Stimulated activated CD8-positive, alpha-beta memory T cell treated with anti-CD3 and anti-CD28 coated beads, Interleukin-7, amount 100 ng/mL, for 24 hours (primary cell): ENCODE results near the gene EIF2B2.

Experiments
- DNase-seq: peaks from one replicate; pipeline ENCODE4 v3.0.0-alpha.2; 2020; ENCODE audit warnings: low read depth

EIF2B2 gene

DNA sequence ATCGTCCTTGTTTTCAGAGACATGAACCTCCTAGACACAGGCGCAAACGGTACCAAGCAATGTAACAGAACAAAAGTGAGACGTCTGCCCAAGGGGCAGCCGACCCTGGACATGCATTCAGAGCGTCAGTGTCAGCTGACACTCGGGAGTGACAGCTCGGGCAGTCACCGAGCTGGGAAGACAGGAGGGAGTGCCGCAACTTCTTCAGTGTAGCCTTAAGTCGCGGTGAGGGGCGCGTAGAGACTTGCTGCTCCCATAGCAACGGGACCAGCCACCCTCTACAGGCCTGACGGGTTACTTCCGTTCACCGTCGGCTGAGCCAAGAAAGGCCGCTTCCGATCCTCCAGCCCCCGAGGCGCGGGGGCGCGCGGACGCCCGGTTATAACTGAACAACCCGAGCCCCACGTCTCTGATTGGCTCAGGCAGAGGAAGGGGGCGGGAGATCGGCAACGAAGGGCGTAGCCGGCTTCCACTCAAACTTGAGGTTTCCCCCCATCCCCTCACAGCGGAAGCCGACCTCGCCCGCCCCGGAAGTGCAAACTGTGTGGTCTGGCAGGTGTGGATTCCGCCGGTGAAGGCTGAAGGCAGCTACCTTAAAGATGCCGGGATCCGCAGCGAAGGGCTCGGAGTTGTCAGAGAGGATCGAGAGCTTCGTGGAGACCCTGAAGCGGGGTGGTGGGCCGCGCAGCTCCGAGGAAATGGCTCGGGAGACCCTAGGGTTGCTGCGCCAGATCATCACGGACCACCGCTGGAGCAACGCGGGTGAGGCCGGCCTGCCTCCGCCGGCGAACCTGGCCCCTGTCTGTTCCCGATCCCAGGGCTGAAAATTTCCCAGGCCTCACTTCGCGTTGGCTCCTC, at the start of gene EIF2B2:
Gene EIF2B2 (plus strand): TSS at position 530 of the 858 bp plus-strand sequence. CDS start 70 bp downstream, at position 600.
- peak; percentile 97 for DNase-seq

DNA sequence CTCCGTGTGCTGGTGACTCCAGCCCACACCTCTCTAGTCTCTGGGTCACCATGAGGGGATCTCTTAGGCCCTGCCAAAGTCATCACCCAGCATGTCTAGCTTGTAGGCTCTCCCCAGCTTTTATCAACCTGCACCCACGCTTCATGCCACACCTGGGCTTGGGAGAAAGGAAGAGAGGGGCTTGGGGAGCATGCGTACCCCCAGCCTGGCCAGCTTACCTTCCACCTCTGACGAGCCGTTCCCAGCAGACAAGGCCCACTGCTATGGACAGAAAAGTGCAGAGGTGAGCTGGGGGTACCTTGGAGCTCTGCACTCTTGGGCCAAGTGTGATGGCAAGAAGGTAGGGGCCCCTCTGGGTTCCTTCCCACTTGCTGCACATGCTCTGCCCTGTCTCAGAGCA, 49.0 kb upstream of the EIF2B2 start:
- DNase-seq: no peak

DNA sequence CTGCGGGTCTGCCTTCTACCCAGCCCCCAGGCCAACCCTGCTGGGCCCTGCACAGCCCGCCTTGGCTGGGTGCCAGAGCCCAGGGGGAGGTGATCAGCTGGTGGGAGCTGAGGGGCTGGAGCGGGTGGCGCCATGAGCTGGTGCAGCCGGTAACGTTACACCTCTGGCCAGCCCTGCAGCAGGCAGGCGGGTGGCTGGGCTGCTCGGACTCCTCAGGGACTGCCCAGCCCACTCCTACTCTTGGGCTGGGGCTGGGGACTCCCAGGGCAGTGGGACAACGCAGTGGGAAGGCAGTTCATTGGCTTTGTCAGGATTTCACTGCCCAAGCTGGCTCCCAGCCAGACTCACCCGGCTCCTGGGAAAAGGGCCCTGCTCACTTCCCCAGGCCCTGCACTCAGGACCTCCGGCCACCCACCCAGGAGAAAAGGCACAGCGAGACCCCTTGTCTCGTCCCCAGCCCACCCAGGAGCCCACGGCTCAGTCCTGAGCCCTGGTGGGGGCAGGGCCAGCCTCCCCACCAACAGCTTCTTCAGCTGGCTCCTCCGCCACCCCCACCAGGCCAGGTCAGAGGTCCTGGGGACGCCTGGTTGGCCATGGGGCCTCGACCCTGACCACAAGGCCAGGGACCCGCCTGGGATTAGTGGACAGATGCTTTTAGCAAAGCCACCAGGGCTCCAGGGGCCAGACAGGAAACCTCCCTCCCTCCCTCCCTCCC, 48.3 kb upstream of the EIF2B2 start:
- no peak for DNase-seq

DNA sequence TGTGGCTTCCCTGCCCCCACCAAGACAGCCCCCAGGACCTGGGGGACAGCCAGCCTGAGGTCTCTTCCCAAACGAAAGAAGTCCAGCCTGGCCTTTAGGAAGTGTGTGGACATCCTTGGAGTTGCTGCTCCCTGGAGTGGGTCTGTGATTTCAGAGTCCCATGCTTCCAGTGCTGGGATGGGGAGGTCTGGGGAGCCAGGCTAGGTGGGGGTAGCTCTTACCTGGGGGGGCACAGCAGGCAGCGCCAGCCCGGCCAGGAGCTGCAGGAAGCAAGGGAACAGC, 47.8 kb upstream of the EIF2B2 start:
- DNase-seq: no peak

DNA sequence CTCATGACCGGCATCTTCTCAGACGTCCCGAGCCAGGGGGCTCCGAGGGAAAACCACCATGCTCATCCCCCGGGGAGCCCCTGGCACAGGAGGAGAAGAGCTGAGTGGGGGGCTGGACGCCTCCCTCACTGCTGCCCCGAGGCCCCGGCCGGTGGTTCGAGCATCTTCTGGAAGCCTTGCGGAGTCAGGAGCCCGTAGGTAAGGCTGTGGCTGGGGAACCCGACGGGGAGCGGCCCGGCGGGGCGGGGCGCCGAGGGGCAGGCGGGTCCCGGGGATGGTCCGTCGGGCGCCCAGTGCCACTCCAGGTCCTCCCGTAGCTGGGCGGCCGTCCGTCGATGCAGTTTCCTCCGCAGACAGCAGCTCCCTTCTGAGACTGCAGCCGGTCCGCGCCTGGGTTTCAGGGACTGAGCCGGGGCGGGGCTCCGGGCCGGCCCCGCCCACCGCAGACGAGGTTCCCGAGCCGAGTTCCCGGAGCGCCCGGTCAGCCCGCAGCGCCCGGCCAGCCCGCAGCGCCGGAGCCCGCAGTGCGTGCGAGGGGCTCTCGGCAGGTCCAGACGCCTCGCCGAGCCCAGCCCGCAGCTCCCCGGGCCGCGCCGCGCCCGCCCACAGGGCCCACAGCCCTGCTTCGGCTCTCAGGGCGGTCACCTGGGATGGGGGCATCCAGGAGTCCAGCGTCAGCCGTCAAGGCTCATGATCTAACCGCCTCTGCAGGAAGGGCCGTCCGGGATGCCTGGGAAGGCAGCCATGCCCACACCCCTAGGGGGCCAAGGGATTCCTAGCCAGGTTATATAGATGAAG, 47.3 kb upstream of the EIF2B2 start, which contains the start of gene PGF:
Gene PGF (minus strand): TSS at position 369 of the 798 bp plus-strand sequence. CDS start 355 bp downstream, at position 14.
- DNase-seq: no peak

DNA sequence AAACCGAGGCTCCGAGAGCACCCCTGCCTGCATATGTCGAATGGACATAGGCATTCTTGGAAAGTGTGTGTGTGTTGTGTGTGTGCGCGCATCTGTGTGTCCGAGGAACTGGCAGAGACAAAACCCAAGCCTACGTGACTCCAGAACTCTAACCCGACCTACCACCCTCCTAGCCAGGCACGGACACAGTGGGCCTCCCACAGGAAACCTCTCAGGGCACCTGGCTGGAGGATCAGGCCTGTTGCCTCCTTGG, 46.8 kb upstream of the EIF2B2 start:
- DNase-seq: no peak

DNA sequence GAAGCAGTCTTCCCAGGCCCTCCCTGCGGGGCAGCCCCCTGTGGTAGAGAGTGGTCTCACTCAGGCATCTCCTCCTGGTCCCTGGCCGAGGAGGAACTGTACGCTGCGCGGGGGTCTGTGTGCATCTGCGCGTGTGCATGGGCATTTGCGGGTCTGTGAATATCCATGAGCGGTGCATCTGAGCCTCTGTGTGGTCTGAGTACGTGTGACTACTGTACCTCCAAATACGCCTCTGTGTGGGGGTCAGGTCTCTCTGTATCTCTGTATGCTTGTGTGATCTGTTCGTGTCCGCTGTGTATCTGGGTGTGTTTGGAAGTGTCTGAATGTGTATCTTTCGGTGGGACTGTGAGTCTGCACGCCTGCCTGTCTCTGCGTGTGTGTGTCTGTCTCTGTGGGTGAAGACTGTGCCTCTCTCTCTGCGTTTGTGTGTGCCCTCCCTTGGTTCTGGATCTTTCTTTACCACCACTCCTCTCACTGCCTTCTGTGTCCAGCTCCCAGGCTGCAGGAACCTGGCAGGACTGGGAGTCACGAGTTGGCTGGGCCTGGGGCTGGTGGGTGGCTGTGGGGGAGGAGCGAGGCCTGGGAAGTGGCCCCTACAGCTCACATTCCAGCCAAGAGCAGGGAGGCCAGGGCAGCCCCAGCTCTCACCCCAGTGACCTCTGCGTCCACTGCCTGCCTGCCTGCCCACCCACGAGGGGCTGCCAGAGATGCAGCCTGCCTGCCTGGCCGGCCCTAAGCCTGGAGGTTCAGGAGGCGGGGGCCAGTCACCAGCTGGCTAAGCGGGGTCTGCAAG, 46.2 kb upstream of the EIF2B2 start:
- DNase-seq: no peak

DNA sequence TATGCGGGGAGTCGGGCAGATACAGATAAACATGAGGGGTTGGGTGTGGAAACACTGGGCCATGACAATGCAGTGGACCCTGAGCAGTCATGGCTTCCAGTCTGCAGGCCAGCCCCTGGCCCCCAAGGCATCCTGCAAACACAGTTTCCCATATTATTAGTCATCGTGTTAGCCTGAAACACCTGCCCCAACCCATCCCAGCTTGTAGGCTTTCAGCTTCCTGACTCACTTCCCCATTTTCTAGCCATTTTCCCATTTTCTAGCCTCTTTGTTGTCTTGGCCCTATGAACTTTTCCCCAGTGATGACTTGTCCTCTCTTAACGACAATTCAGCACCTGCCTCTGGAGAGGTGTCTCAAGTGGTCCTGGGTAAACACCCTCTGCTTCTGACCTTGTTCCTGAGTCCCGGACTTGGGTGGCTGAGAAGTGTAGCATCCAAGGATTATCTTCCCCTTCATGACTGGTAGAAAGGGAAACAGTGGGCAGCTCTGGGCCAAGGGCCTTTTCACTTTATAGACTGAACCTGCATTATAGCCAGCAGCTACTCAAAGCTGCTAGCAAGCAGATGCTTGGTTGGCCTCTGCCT, 43.0 kb upstream of the EIF2B2 start:
- DNase-seq: no peak

DNA sequence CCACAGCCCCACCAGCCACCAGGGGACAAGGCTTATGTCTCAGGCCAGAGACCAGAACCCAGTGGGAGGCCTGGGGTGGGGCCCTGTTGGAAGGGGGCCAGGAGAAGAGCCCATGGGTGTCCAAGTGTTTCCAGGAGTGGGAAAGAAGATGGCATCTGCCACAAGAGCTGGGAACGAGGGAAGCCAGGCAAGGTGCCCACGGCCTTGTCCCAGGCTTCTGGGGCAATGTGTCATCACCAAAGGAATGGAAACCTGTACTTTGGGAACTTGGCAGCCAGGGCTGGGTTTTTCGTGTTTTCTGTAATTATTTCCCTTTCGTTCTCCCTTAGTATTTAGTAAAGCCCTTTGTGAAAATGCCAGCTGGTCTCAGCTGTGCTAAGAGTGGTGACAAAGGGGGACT, 42.0 kb upstream of the EIF2B2 start:
- no peak for DNase-seq

DNA sequence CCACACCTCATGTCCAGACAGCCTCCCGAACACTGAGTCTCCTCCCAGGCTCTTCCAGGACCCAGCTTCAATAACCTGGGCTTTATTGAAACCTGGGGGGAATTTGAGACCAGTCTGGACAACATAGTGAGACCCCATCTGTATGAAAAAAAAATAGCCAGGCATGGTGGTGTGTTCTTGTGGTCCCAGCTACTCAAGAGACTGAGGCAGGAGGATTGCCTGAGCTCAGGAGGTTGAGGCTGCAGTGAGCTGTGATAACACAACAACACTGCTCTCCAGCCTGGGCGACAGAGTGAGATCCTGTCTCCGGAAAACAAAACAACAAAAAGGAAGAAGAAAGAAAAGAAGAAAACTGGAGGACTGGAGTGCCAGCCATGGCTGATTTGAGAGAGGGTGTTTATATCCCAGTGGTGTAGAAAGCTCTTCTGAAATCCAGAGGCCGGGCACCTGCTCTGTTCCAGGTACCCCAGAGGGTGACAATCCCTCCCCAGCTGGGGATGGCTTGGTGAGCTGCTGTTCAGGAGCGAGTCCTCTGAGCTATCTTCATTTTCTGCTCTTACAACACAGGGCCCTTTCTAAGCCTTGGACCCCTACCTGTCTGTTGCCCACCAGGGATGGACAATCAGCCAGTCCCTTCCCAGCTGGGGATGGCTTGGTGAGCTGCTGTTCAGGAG, 41.3 kb upstream of the EIF2B2 start:
- no peak for DNase-seq

DNA sequence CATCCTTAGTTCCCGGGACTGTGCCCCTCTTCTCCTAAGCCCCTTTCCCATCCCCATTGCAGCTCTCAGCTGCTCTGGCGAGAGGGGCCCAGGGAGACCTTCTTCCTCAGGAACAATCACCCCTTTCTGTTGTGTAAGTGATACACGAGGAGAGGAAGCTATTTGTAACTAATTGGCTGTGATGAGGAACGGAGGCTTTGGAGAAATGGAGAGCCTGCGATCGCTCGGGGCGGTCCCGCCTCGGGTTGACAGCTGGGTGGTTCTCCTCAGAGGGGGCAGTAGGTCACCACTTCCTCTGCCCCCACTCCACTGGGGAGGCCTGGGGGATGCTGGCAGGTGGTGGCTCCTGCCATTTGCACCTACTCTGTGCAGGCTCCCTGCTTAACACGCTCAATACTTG, 40.7 kb upstream of the EIF2B2 start:
- no peak for DNase-seq

DNA sequence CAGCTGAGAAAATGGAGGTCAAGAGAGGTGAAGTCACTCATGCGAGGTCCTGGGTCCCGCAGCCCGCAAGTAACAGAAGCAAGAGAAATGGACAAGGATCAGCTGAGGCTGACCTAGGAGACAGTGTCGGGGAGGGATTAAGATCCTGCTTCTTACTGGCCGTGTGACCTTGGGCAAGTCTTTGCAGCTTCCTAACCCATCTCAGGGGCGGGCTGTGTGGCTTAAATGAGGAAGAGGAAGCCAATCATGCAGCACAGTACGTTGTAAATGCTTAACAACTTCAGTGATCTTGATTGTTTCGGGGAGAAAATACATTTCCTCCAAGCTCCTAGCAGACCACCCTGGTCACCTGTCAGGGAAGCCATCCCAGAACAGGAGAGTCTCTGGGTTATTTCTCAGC, 40.2 kb upstream of the EIF2B2 start:
- DNase-seq: no peak

DNA sequence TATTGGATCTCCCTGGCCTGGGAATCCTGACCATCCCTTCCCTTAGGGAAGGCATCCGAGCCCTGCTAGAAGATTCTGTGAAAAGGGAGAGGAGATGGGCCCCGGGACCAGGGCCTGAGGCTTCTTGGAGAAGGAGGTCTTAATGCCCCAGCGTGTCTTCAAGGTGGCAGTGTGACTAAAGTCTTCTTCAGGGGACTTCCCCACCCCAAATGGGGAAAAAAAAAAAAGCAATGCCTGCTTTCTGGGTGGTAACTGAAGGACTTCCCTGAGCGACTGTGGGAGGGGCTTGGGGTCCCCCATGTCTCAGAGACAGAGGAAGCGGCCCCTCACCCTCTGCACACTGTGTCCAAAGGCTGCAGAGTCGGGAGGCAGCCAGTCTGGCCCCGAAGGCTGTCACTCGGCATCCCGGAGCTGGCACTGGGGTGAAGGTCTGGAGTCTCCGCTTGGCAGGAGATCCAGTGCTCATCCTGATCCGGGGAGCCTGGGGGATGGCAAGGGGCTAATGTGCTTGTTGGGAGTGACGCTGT, 39.5 kb upstream of the EIF2B2 start:
- DNase-seq: no peak

DNA sequence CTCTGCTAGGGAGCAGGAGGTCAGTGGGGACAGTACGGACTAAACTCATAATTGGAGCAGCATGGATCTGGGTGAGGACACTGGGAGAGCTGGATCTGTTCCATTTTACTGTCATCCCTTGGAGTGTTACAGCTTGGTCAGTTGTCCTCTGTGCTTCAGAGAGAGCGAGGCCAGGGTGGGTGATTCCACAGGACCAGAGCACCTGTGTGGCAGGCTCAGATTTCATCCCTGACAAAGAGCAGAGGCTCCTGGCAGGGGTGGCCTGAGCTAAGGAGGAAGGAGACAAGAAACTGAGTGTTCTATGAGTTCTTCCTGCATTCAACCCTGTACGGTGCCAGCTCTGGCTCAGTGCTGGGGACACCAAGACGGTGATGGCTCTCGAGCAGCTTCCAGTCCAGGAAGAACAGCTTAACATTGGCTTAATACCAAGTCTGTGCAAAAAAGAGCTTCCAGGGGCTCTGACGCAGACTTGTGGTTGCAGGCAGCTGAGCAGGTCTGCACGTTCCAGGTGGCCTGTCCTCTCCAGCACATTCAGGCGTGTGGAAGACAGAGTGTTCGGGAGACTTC, 38.9 kb upstream of the EIF2B2 start:
- DNase-seq: no peak

DNA sequence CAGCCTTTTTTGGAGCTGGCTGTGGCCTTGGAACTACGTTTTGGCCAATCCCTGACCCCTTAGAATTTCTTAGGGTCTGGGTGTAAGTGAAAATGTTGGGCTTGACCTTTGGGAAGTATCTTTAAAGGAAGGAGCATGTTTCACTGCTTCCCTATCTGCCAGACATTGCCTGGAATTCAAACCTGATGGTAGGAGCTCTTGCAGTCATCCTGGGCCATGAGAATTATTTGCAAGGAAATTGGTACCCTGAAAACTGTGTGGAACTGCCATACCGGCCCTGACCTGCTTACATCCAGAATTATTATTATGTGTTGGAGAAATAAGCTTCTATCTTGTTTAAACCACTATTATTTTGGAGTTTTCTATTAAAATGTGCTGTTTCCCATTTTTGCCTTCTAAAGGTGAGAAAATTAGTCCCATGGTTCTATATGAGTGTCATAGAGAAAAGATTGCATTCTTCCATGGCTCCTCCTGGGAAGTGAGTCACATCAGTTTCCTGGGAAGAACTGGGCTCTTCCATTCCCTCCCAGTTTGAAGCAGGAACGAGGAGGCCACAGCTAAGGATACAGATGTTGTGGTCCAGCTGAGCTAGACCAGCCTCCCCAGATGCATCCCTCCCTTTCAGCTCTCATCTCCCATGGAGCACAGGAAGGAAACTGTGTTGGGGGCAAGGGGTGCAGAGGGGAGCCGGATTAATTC, 37.8 kb upstream of the EIF2B2 start:
- no peak for DNase-seq

DNA sequence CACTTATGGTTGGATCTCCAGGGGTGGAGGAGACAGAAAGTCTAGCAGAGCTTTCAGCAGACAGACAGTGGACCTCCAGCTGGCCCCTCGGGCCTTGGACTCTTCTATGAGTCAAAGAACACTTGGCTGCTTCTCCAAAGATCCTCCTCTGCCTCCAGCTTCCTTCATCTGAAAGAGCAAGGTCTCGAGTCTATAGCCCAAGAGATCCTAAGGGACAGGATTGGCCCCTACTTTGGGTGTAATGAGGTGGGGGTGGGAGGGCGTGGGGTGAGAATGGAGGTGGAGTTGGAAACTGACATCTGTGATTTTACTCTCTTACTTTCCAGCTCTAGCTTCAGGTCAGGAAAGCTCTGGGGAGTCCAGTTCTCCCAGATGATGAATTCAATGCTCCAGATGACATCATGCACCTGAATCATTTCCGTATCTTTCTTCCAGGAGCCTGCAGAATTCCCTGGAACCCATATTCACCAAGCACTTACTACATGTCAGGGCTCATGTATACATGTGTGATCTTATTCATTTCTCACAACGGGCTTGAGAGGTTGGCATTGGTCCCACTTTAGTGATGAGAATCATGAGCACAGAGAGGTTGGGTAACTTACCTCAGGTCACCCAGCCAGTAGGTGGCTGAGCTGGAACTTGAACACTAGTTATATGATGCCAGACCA, 37.1 kb upstream of the EIF2B2 start:
- DNase-seq: no peak

DNA sequence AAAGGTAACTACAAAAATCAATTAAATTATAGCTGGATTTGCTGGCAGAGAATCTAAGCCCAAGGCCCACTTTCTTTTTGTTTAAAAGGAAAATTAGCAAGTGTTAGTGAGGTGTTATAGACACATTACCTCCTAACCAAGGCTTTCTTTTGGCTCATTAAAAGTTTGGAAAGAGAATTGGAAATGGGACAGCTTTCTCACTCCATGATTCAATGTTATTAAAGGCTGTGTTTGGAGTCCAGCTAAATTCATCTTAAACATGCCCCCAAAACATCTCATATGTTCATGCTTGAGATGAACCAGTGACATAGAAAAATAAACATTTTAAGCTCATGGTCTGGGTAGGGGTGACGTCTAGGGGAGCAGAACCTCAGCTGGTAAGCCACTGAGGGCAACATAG, 33.9 kb upstream of the EIF2B2 start:
- DNase-seq: no peak

DNA sequence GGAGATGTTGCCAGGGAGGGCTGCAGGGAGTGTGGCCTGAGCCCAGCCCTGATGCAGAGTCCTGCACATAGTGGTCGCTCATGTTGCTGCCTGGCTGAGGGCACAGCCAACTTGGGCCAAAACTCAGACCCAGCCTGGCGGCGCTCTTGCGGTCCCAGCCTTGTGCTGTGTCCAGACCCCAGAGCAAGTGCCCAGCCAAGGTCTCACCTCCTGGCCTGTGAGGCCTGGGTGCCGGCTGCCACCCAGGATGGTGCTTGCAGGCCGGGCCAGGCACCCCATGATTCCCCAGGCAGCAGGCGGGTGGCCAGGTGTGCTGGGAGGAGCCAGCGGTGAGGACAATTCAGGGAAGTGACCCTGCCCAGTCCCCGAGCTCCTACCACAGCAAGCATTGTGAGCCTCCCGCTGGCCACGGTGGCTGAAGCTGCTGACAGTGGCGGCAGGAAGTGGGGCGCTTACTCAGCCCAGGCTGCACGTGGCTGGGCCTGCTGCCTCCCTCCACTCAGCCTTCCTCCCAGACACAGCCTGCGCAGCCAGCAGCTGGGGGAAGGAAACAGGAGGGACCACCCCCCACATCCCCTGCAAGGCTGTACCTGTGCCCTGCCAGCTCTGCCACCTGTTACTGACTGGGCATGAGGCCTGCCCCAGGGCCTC, 29.6 kb upstream of the EIF2B2 start:
- no peak for DNase-seq

DNA sequence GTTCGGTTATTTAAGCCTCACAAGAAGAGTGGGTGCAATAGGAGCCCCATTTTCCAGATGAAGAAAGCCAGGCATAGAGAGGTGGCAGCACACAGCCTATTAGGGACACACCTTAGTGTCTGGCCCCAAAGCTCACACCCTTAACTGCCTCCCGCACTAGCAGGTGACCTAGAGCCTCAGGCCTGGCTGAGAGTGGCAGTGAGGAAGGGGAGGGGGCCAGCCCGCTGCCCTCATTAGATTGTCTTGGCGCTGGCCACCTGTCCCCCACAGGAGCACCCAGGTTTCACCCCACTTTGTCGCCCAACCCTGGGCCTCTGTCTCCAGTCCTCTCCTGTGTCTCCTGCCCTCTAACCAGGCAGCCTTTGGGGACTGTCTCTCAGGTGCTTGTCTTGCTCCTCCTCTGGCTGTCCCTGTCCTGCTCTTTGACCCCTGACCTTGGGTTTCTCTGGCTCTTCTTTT, 28.8 kb upstream of the EIF2B2 start:
- DNase-seq: no peak
